GM10248 (cell line): ENCODE measurements around the gene ARFGEF3.

Source experiments
- CTCF ChIA-PET: fragments of 300-600 bp; sonication (Branson Sonifier 250); formaldehyde crosslinking; extraction: SDS; loops from one replicate; lab custom pipeline; 2021; ENCODE audit warnings: antibody characterized with exemption; lab: Yijun Ruan, JAX
- POLR2A ChIA-PET: fragments of 350-650 bp; sonication (Branson Sonifier 250); formaldehyde crosslinking; extraction: SDS; loops from one replicate; lab custom pipeline; 2020; ENCODE audit warnings: antibody characterized with exemption; lab: Yijun Ruan, JAX
- DNase-seq: peaks from one replicate; pipeline ENCODE4 v3.0.0; 2012; ENCODE audit errors: extremely low spot score
- CTCF ChIP-seq: IDR thresholded peaks from 2 replicates; pipeline ENCODE4 v1.5.1; 2012; ENCODE audit warnings: mild to moderate bottlenecking, low read depth; ENCODE audit errors: extremely low read depth, missing control alignments, control extremely low read depth

Gene ARFGEF3

DNA sequence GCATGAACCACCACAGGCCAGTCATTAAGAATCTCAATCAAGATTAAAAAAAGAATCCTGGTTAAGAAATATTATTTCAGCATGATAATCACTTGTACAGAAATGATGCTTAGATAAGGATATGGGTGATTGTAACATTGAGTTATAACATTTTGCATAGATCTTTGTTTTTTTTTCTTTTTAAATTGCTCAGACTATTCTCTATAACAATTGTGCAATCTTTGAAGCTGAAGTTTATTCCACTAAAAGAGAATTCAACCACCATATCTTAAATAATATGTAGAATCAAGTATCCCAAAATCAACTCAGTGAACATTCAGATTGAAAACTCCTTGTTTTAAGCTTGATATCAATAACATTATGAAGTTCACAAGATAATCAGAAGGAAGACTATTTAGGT, 215.3 kb downstream of the ARFGEF3 start:
- POLR2A ChIA-PET: no interaction called here
- TF ChIP-seq CTCF: no peak
- no peak for DNase-seq
- CTCF ChIA-PET: interaction anchor here (0.9 to 1.6 kb wide), 2 partner anchors 26 to 261 kb away, joined by 3 to 4 read pairs; no protein-coding TSS in a partner anchor

GRCh38 chr6:138377844-138378243, 216.1 kb downstream of the ARFGEF3 start, which contains the start of gene SMIM28:
SMIM28 (plus strand) TSS chr6:138377905; CDS start chr6:138378073, 168 bp downstream.
- ChIA-PET POLR2A (interaction anchor here (0.5 kb wide), 1 partner anchor 17 kb away, joined by 5 read pairs; no protein-coding TSS in a partner anchor), CTCF (interaction anchor here (1.6 kb wide), 1 partner anchor 25 kb away, joined by 4 read pairs; no protein-coding TSS in a partner anchor)
- TF ChIP-seq CTCF: no peak
- no peak for DNase-seq

GRCh38 chr6:138378463-138378862, 216.7 kb downstream of the ARFGEF3 start:
- no peak for TF ChIP-seq CTCF
- POLR2A ChIA-PET: no interaction called here
- no peak for DNase-seq
- CTCF ChIA-PET: interaction anchor here (1.6 kb wide), 1 partner anchor 24 kb away, joined by 4 read pairs; no protein-coding TSS in a partner anchor

DNA sequence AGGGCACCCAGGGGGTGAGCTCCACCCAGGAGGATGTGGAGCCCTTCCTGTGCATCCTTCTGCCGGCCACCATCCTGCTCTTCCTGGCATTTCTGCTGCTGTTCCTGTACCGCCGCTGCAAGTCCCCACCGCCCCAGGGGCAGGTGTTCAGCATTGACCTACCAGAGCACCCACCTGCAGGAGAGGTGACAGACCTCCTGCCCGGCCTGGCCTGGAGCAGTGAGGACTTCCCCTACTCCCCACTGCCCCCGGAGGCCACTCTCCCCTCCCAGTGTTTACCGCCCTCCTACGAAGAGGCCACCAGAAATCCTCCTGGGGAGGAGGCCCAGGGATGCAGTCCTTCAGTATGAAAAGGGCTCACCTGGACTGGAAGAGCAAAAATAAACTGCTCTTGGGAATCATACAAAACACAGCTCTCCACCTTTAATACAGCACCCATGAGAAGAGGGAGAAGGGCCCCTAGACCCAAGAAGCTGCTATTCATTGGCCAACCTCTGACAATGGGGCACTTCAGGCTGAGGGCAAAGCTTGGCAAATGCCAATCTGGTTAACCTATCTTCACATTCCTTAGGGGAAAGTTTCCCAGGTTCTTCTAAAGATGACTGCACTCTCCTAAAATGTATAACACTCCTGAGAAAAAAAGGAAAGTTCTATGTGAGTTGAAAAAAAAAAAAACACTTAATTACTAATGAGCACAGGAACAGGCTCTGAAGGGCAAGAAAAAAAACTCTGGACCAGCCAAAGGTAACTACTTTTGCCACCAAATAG, 220.9 kb downstream of the ARFGEF3 start:
- no peak for DNase-seq
- TF ChIP-seq CTCF: no peak
- ChIA-PET POLR2A (no interaction called here), CTCF (interaction anchor here (1.1 to 1.4 kb wide), 2 partner anchors 13 to 20 kb away, joined by 3 read pairs; no protein-coding TSS in a partner anchor)

DNA sequence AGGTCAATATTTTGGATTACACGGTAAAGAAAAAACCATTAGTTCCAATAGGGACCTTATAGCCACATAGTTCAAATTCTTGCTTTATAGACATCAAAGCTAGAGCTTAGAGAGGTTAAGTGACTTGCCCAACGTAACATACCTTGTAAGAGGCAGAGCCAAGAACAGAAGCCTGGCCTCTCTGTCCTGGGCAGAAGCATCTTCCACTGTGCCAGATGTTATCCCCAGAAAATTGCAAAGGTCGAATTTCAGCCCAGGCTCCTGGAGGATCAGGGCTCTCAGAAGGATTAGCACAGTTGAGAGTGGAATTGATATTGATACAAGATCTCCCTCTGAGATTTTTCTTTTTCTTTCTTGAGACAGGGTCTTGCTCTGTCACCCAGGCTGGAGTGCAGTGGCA, 222.0 kb downstream of the ARFGEF3 start:
- ChIA-PET CTCF (no interaction called here), POLR2A (no interaction called here)
- DNase-seq: no peak
- TF ChIP-seq CTCF: no peak

- ChIA-PET CTCF (no interaction called here), POLR2A (no interaction called here)
- no peak for DNase-seq
- TF ChIP-seq CTCF: no peak
These were observed 225.2 kb downstream of the ARFGEF3 start for GRCh38 chr6:138386897-138387296.
